LNCaP clone FGC (cell line): Measurements from ENCODE around the gene COPS3.
"Not testable (repeated sequence)": the region's sequence is repeated elsewhere in the genome, so short reads cannot be mapped to it uniquely, and the experiment has no call there.

Experiments
- DNase-seq: peaks from one replicate; pipeline ENCODE4 v3.0.0-alpha.2; 2011; ENCODE audit warnings: low read depth
- H3K4me3 ChIP-seq: 2 replicates; pipeline ENCODE4 v1.5.1; 2011; ENCODE audit warnings: mild to moderate bottlenecking, low read depth, low read length, control low read depth
- CTCF ChIP-seq: IDR thresholded peaks from 2 replicates; pipeline ENCODE4 v1.5.1; 2012; ENCODE audit warnings: mild to moderate bottlenecking; ENCODE audit not compliant: control insufficient read depth, insufficient read depth; ENCODE audit errors: extremely low read depth

The COPS3 gene

GRCh38 chr17:17313350-17313991, 32.4 kb upstream of the COPS3 start:
- no peak overlapping the region for H3K4me3 ChIP-seq
- peak; percentile 33; the same call in 1 of the 2 replicates for TF ChIP-seq CTCF
- no peak for DNase-seq

GRCh38 chr17:17309356-17309755, 28.3 kb upstream of the COPS3 start:
- DNase-seq, result no peak
- no peak overlapping the region for H3K4me3 ChIP-seq
- no peak for TF ChIP-seq CTCF

- no peak overlapping the region for H3K4me3 ChIP-seq
- no peak for DNase-seq
- TF ChIP-seq CTCF, result no peak
Measured at GRCh38 chr17:17305281-17305801, 24.3 kb upstream of the COPS3 start.

GRCh38 chr17:17304521-17304985, 23.5 kb upstream of the COPS3 start:
- no peak for TF ChIP-seq CTCF
- DNase-seq, result no peak
- H3K4me3 ChIP-seq, result peak overlapping the region; percentile 58

GRCh38 chr17:17303847-17304490, 22.9 kb upstream of the COPS3 start:
- no peak for TF ChIP-seq CTCF
- no peak for DNase-seq
- H3K4me3 ChIP-seq, result peak overlapping the region; percentile 58

- peak within 1 kb of the TSS; percentile 58 for H3K4me3 ChIP-seq
- no peak for DNase-seq
- TF ChIP-seq CTCF, result no peak
Measured at GRCh38 chr17:17303010-17303846, 22.2 kb upstream of the COPS3 start, which contains the start of gene NT5M. NT5M (plus strand) TSS chr17:17303373; CDS start chr17:17303551, 178 bp downstream.

GRCh38 chr17:17301659-17302058, 20.6 kb upstream of the COPS3 start:
- not testable (repeated sequence) for DNase-seq, H3K4me3 ChIP-seq
